ENCODE data around the gene TCL1B.
A peak's percentile ranks its signal among the peaks of the same experiment; 100 is the strongest.

The TCL1B gene

DNA sequence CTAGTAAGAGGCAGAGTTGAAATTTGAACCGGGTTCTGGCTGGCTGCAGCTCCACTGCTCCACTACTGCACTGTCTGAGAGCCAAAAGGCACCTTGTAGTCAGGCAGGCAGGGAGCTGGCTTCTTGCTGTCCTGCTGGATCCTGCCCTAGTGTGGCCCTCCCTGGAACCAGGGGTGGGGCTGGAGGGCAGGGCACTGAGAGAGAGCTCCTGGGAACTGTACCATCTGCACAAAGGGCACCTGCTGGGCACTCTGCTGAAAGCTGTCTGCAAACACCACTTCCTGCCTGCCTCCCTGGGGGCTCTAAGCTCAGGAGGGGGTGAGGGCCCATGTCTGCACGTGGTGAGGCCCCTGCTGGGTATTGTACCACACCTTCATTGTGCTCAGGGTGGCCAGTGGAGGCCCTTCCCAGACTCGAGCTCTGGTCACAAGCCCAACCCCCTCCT, 19.0 kb upstream of the TCL1B start:
- DNase-seq: no peak

- no peak for DNase-seq
These were observed 17.9 kb upstream of the TCL1B start for GRCh38 chr14:95668235-95668772.

DNA sequence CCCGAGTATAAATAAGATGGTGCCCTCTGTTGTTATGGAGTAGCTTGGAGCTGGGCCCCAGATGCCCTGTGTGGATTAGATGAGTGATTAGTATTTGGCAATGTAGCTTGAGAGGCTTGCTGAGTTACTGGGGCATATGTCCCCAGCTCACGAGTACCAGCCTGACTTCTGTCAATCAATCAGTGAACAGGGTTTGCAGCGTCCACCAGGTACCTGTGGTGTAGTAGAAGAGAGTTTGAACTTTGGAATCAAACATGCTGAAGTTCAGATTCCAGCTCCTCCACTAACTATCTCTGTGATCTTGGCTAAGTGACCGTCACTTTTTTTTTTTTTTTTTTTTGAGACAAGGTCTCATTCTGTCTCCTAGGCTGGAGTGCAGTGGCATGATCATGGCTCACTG, 11.6 kb upstream of the TCL1B start:
- no peak for DNase-seq

GRCh38 chr14:95675486-95675885, 10.7 kb upstream of the TCL1B start:
- no peak for DNase-seq

DNA sequence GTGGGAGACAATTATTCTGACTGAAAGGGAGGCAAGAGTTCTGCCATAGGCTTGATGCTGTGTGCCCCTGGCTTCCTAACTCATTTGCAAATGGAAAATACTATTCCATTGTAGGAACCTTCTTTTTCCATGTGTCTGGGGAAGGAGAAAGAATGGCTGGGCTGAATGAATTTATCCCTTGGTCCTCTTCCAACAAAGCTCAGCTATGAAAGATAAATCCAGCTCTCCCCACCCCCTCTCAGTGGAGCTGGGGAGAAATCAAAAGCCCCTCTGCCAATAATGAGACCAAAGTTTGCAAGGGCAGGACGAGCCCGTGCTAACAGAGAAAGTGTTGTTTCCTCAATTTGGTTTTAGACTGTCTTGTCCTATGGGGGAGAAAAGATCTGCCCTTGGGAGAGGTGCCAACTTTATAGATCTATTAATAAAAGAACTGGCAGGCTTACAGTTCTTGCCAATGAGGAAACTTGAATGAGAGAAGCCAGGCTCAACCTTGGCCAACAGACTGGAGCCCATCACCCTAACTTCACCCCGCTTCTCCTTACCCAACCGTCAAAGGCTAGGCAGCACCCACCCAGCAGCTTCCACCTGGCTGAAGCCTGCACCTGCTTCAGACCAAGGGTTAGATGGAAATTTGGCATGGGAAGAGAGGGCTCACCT, 8.9 kb upstream of the TCL1B start:
- DNase-seq: no peak

DNA sequence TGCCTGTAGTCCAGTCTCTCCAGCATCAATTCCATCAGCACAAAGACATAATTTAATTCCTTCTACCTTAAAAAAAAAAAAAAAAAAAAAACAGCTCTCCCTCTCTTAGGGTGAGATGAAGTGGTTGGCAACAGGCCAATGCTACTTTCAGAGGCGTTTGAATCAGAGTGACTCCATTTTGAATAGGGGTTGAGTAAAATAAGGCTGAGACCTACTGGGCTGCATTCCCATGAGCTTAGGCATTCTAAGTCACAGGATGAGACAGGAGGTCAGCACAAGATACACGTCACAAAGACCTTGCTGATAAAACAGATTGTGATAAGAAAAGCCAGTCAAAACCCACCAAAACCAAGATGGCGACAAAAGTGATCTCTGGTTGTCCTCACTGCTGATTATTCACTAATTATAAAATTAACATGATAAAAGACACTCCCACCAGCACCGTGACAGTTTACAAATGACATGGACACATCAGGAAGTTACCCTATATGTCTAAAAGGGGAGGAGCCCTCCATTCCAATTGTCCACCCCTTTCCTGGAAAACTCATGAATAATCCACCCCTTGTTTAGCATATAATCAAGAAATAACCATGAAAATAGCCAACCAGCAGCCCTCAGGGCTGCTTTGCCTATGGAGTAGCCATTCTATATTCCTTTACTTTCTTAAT, 6.9 kb upstream of the TCL1B start:
- DNase-seq: no peak

DNA sequence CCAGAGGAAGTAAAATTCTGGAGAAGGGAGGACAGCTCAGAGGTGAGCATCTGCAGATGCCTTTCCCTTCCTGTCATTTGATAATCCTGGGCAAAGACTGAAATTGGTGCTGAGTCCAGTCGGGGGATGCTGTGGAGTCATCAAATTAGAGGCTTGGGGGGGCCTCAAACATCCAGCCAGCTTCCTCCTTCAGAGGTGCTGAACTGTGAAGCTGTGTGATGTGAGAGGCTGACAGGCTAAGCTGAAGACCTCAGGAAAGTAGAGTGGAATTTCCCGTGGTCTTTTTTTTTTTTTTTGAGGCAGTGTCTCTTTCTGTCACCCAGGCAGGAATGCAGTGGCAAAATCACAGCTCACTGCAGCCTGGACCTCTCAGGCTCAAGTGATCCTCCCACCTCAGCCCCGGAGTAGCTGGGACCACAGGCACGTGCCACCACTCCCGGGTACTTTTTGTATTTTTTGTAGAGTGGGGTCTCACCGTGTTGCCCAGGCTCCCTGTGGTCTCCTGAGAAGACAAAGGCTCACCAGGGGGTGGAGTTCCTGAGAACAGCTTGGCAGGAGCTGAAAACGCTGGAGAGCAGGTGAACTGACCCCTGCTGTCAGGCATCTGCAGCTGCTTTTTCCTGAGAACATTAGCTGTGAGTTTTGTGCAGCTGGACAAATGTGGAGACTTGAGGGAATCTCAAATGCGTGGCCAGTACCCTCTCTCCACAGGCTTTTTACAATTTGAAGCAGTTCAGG, 6.1 kb upstream of the TCL1B start:
- no peak for DNase-seq

- no peak for DNase-seq
These were observed 5.1 kb upstream of the TCL1B start for GRCh38 chr14:95681153-95681552.

DNA sequence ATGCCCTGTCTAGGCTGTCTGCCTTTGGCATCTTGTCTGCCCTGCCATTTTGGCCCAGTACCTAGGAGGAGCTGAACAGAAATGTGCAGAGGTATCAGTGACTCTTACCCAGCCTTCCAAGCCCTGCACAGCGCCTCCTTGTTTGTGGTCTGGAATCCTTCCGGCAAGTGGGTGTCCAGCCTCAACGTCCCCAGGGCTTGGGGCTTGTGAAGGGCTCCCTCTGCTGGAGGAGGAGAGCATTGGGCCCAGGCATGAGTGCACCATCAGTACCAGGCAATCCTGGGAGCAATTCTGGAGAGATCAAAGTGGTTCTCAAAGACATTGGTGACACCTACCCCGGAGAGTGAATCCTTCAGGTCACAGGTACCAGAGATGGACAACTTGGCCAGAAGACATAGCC, 2.4 kb upstream of the TCL1B start:
- peak in 1 of 2 donors; percentile 19 for DNase-seq

- no peak for DNase-seq
These were observed 709 bp downstream of the TCL1B start for GRCh38 chr14:95686935-95687334.

DNA sequence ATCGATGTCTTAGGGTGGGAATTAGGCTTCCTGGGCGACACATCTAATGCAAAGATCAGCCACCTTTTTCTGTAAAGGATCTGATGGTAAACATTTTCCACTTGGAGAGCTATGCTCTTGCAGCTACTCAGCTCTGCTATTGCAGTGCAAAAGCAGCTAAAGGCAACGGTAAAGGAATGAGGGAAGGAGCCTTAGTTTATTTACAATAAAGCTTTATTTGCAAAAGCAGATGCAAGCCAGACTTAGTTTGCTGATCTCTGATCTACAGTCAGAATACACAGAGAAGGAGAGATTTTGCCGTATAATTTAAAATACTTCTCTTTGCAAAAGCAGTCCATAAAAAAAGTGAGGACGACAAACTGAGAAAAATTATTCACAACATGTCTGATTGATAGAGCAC, 3.2 kb downstream of the TCL1B start:
- no peak for DNase-seq

DNA sequence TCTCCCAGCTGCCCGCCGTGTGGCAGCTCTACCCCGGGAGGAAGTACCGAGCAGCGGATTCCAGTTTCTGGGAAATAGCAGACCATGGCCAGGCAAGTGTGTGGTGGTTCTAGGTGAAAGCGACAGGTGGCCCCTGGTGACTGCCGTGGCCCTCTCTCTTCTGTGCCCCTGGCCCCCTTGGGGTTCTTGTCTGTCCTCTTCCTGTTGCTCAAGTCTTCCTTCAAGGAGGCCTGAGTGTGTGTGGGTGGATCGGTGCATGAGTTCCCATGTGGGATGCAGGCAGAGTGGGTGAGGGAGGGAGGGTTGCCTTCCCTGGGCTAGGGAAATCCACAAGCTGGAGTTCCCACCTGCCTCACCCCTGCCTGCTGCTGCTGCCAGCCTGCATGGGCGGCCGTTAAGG, 4.6 kb downstream of the TCL1B start:
- no peak for DNase-seq

DNA sequence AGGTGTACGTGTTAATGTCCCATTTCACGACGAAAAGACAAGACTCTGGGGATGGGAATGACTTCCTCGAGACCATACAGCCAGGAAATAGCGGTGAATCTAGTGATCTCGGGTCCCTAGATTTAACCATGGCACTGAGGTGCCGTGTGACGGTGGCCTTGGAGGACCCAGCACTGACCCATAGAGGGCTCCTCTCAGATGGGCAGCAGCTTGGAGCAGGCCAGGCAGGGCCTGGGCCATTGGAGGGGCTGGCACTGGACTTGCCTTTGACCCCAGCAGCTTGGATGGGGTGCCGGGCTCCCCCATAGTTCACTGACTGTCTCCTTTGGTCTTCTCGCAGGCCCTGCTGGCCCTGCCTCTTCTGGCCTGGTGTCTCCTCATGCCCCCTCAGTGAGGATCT, 5.4 kb downstream of the TCL1B start:
- no peak for DNase-seq

DNA sequence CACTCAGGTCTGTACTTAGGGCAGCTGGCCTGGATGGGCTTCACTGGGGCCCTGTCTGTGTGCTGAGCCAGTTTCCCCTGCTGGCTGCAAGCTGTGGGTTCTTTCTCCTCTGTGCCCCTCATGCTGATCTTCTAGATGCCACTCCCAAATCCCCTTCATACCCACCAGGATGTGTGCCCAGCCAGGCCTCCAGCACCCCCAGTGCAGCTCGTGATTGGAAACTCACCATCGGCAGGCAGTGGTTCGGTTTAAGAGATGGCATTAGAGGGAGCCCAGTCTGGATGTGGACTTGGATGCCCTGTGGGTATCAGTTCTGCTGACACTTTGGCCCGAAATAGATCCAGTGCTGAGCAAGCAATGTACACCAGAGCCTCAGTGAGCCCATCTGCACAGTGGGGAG, 5.9 kb downstream of the TCL1B start:
- no peak for DNase-seq

- DNase-seq: no peak
These were observed 8.8 kb downstream of the TCL1B start for GRCh38 chr14:95695051-95695450.

DNA sequence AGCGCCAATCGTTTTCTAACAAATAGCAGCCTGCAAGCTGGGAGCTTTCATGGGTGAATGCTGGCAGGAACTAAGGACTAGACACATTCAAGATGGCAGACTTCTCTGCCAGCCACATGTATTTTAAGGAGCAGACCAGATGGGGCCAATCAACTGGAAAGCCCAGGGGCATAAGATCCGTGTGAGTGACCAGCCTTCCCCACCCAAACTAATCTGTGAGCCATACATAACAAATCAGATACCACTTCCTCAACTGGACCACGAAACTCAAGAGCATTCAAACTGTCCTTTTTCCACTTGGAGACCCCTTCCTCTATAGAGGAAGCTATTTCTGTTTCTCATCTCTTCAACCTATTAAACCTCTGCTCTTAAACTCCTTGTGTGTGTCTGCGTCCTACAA, 9.7 kb downstream of the TCL1B start:
- peak in 1 of 2 donors; percentile 41 for DNase-seq

- no peak for DNase-seq
These were observed 10.5 kb downstream of the TCL1B start for GRCh38 chr14:95696741-95697140.

DNA sequence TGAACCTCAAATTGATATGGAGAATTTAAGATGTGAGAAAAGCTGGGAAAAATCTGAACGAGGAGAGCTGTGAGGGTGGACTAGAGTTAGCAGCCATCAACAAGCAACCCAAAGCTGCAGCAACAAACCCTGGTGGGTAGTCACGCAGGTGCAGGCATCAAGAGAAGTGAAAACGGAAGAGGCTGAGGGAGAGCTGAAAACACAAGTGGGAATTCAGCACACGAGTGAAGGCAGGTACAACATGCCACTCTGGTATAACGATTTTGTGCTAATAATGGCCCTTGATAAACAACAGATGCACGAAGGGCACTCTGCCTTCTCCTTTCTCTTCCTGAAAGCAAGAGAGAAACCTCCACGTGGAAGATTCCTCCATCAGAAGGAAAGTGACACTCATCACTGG, 11.5 kb downstream of the TCL1B start:
- peak in 1 of 2 donors; percentile 39 for DNase-seq

GRCh38 chr14:95698287-95698686, 12.1 kb downstream of the TCL1B start:
- no peak for DNase-seq

DNA sequence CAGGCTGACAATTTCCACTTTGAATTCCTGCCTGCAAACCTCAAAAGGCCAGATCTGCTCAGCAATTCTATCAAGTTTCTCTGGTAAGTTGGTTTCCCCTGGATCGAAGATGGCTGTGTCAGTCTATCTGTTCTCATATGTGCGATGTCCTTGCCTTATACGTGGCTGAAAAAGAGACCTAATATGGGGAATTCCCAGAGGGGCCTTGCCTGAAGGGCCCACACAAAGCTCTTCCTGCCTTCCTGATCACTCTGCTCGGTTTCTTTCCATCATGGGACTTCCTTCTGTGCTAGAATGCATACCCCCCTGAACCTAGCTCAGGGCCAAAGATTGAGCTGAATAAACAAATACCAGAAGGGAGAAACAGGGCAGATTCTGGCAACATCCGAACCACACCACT, 13.2 kb downstream of the TCL1B start:
- DNase-seq: no peak

DNA sequence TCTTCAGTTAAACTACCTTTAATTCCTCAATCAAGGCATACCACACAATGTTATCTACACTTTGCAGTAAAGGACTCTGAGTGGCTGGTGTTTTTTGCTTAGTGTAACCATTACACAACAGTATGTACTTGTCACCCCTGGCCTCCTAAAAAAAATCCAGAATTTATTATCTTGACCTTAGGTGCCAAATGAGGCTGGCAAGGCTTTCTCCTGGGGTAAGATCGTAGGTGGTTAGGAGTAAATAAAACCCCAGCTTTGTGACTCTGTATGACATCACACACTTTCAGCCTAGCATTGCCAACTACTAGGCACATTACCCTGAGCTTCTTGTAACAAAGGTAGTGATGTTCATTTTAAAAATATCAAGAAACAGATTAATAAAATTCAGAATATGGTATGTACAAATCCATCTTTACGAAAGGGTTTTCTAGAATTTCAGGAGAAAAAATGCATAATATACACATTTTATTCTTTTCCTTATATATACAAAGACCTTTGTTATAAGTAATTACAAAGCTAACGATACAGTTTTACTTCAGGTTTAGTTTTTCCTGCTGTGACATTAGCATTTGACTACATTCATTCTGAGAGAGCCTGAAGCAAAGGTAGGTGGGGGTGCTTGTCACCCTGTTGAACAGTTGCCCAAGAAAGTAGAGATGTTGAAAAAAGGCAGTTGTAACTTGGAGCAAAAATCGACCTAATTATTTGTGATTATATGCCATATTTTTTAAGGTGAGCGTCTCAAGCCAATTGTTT, 14.2 kb downstream of the TCL1B start:
- DNase-seq: no peak

DNA sequence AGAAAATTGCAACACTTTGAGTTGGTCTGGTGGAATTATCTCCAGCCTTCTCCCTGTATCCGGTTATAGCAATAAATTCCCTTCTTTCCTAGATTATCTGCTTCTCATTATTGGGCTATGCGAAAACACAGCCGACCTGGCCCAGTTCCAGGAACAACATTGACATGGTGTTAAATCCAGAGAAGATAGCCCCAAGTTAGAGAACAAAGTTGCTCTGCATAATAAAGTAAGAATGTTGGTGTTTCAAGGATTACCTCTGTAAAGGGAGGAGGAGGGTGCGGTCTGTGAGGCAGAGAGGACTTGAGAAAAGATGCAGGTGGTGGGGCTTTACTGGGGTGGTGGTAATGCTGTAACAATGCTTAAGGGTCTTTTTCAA, 15.6 kb downstream of the TCL1B start:
- no peak for DNase-seq

DNA sequence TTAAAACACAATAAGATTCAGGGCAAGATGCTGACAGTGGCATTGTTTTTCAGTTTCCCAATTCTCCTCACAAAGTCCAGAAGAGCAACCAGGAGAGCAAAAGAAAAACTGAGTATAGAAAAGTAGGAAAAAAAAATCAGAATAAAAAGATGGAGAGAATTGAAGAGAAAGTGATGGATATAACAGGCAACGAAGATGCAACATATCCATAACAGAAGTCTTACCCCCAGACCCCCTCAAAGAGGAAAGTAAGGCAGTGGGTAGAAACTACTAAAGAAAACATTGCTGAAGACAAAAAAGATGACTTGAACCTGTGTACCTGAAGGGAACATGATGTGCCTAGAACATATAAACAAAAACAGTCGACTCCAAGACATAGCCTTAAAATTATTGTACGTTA, 17.1 kb downstream of the TCL1B start:
- no peak for DNase-seq
